ENCODE measurements around the gene IFITM1. TPM values are rescaled to one million over a fixed set of nuclear protein-coding genes. Genes with fewer than 3 reads are reported as not detected.
A peak's percentile ranks its signal among the peaks of the same experiment; 100 is the strongest.

Gene IFITM1
- total and polyA plus RNA-seq, 9 of the 15 experiments (the other 6 are each of a cell fraction or from before 2014, with no cell fraction given), result 691 to 5,579 (median 974) TPM

- in situ Hi-C loops (cut with MboI), result no loop called here
- 3% methylated on average over 9 of the region's 9 CpGs for WGBS (ENCODE audit: insufficient coverage, low coverage, missing lambda C conversion rate)
- no peaks in the 10 kb centered on the region for H3K27me3 ChIP-seq (ENCODE audit: control insufficient read depth in 2 of 2, insufficient read depth in 2 of 2, low read length in 2 of 2)
- H3K9ac ChIP-seq (ENCODE audit: insufficient read depth in 1 of 2, low read depth in 2 of 2, low read length in 2 of 2), result peak overlapping the region; percentile 82 to 98
- H4K20me1 ChIP-seq (replicated peaks; ENCODE audit: control insufficient read depth, insufficient read depth, low read length), result peaks cover 5% of the 10 kb centered on the region; the same call in 1 of the 2 replicates
- peaks cover 26 to 46% of the 10 kb centered on the region in 2 experiments for H3K4me1 ChIP-seq (replicated peaks in 1 of 2; ENCODE audit: control insufficient read depth in 2 of 2, insufficient read depth in 2 of 2, low read length in 2 of 2)
- intact Hi-C loops (cut with micrococcal nuclease), result no loop called here
- H3K36me3 ChIP-seq (ENCODE audit: control insufficient read depth, insufficient read depth, low read length), result peaks cover 29% of the 10 kb centered on the region; the same call in 1 of the 3 replicates
- no peaks in the 10 kb centered on the region for H3K9me1 ChIP-seq (ENCODE audit: control insufficient read depth, insufficient read depth, low read length)
- H3K4me2 ChIP-seq (ENCODE audit: insufficient read depth, low read length), result peak overlapping the region; percentile 95
- BruUV-seq (replicated peaks), result no TSS peak
- peaks cover 76% of the 10 kb centered on the region for H3K79me2 ChIP-seq (ENCODE audit: control insufficient read depth, insufficient read depth, low read length)
- H2AFZ ChIP-seq (ENCODE audit: low read depth, low read length), result no peak overlapping the region
- peak overlapping the region; percentile 69 for H3K4me3 ChIP-seq
- ChIA-PET POLR2A (interaction anchor here (0.6 to 1.0 kb wide), 4 partner anchors 9 to 56 kb away, joined by 3 to 4 read pairs (median 3); no protein-coding TSS in a partner anchor), CTCF (ENCODE audit: low intra/inter-chr PET ratio) (no interaction called here)
- ATAC-seq (no peak), DNase-seq (ENCODE audit: extremely low read depth in 1 of 4, low spot score in 3 of 4) (no peak), FAIRE-seq (no peak)
- H3K27ac ChIP-seq (ENCODE audit: extremely low read depth, low read depth, low read length), result peak overlapping the region; percentile 87
- no peaks in the 10 kb centered on the region for H3K9me3 ChIP-seq (replicated peaks; ENCODE audit: control insufficient read depth, insufficient read depth, low read depth, low read length)
- no peak for TF ChIP-seq SMARCA4 (IDR thresholded peaks at IDR 0.05)
- TF ChIP-seq FOXJ3 (CRISPR knock-in tag; IDR thresholded peaks at IDR 0.05), result no peak
- TF ChIP-seq SIN3A (IDR thresholded peaks at IDR 0.05; ENCODE audit: borderline replicate concordance in 2 of 2, control insufficient read depth in 1 of 2, low read depth in 2 of 2, low read length in 2 of 2), result 0 out of 4 replicates have a peak, but pooled peaks of 1 of the 2 experiments have one; percentile 0
- TF ChIP-seq BHLHE40 (IDR thresholded peaks at IDR 0.05; ENCODE audit: low read length), result no peak
- TF ChIP-seq FOXP1 (CRISPR knock-in tag; IDR thresholded peaks at IDR 0.05), result 0 out of 2 replicates have a peak, but pooled peaks have one; percentile 25
- TF ChIP-seq ZNF696 (CRISPR knock-in tag; conservative IDR thresholded peaks at IDR 0.05), result no peak
- no peak for TF ChIP-seq CHD4 (IDR thresholded peaks at IDR 0.05; ENCODE audit: insufficient read depth, insufficient replicate concordance, low read depth, low read length, poor library complexity, severe bottlenecking)
- TF ChIP-seq, protein P1, sequence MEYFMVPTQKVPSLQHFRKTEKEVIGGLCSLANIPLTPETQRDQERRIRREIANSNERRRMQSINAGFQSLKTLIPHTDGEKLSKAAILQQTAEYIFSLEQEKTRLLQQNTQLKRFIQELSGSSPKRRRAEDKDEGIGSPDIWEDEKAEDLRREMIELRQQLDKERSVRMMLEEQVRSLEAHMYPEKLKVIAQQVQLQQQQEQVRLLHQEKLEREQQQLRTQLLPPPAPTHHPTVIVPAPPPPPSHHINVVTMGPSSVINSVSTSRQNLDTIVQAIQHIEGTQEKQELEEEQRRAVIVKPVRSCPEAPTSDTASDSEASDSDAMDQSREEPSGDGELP (CRISPR knock-in tag; IDR thresholded peaks at IDR 0.05; ENCODE audit: borderline replicate concordance), result 0 out of 2 replicates have a peak, but pooled peaks have one; percentile 38
- no peak for TF ChIP-seq NR2F6 (CRISPR knock-in tag; IDR thresholded peaks at IDR 0.05)
- TF ChIP-seq ZNF347 (CRISPR knock-in tag; IDR thresholded peaks at IDR 0.05; ENCODE audit: low read depth), result no peak
These were observed 1.2 kb downstream of the IFITM1 start for GRCh38 chr11:315051-315481.

Measured in K562 (cell line).